ENCODE results near the gene TULP1.
A peak's percentile ranks its signal among the peaks of the same experiment; 100 is the strongest.

TULP1 gene

DNA sequence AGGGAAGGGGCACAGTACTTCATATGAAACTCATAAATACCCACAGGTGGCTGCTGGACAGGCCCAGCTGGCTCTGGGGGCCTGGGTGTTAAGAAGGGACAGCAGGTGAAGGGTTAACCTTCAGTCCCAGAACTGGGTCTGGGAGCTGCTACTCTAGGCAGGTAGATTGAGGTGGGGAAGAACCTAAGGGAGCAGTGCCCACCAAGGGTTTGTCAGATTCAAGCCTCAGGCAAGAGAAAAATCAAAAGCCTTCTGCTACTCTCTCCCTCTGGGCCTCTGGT, 38.9 kb downstream of the TULP1 start:
- Histone ChIP-seq H3K4me3 (ENCODE audit: low read length) (no peak overlapping the region), H3K27me3 (ENCODE audit: control insufficient read depth, insufficient read depth, low read length) (no peaks in the 10 kb centered on the region), H3K9ac (ENCODE audit: low read length) (no peak overlapping the region), H3K4me1 (ENCODE audit: control insufficient read depth, insufficient read depth, low read length) (peaks cover 4% of the 10 kb centered on the region), H3K36me3 (ENCODE audit: control insufficient read depth, insufficient read depth, low read length) (peaks cover 20% of the 10 kb centered on the region), H3K27ac (ENCODE audit: low read depth, low read length) (no peak overlapping the region)

DNA sequence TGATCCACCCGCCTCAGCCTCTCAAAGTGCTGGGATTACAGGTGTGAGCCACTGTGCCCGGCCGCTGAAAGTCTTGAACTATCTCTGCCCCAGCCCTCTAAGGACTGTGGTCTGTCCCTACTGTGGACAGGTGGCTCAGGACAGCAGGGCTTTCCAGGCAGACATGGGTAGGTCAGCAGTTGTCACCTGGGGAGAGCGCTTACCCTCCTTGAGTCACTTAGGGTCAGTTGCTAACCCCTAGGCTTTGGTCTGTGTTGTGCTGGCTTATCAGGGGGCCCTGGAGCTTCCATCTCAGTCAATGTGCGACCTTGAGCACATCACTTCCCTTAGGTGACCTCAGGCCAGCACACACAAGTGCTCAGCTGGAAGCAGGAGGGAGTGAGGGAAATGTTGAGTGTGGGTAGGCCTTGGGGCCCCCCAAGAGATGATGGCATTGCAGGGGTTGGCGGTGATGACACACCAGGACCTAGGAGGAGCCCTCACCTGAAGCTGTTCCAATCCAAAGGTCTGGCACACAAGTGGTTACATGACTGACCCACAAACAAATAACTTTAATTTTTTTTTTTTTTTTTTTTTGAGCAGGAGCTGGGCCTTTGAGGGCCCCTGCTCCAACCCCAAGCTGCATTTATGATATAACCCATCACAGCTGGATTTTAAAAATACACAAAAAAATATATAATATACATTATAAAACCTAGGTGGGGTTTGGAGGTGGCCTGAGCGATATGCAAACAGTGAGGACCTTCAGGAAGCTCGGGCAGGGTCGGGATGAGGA, 39.4 kb downstream of the TULP1 start:
- no peak overlapping the region for H3K4me3 ChIP-seq (ENCODE audit: low read length)
- H3K9ac ChIP-seq (ENCODE audit: low read length) = no peak overlapping the region
- H3K4me1 ChIP-seq (ENCODE audit: control insufficient read depth, insufficient read depth, low read length) = peaks cover 4% of the 10 kb centered on the region
- no peaks in the 10 kb centered on the region for H3K27me3 ChIP-seq (ENCODE audit: control insufficient read depth, insufficient read depth, low read length)
- no peak overlapping the region for H3K27ac ChIP-seq (ENCODE audit: low read depth, low read length)
- peaks cover 17% of the 10 kb centered on the region for H3K36me3 ChIP-seq (ENCODE audit: control insufficient read depth, insufficient read depth, low read length)

DNA sequence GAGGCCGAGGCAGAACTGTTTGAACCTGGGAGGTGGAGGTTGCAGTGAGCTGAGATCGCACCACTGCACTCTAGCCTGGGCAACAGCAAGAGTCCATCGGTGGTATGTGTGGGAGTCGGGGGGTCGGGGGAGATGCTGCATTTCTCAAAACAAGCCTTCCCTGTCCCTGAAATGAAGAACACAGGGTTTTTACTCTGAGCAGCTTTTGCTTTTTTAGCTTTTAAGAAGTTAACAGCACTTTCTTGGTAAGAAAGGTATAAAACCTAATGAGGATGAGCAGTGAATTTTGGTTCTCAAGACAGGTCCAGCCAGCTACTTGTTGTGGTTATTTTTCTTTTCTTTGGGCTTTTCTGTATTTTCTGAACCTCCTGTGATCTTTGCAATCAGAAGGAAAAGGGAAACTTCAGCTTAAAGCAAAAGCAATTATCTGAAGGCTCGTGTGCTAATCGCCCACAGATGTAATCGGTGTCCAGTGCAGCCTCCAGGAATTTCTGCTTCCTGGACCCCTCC, 40.8 kb downstream of the TULP1 start:
- peaks cover 17% of the 10 kb centered on the region for H3K36me3 ChIP-seq (ENCODE audit: control insufficient read depth, insufficient read depth, low read length)
- no peaks in the 10 kb centered on the region for H3K27me3 ChIP-seq (ENCODE audit: control insufficient read depth, insufficient read depth, low read length)
- peak overlapping the region; percentile 2 for H3K9ac ChIP-seq (ENCODE audit: low read length)
- peaks cover 4% of the 10 kb centered on the region for H3K4me1 ChIP-seq (ENCODE audit: control insufficient read depth, insufficient read depth, low read length)
- peak overlapping the region; percentile 51 for H3K27ac ChIP-seq (ENCODE audit: low read depth, low read length)
- no peak overlapping the region for H3K4me3 ChIP-seq (ENCODE audit: low read length)

GRCh38 chr6:35470663-35471120, 42.0 kb downstream of the TULP1 start:
- Histone ChIP-seq H3K27me3 (ENCODE audit: control insufficient read depth, insufficient read depth, low read length) (no peaks in the 10 kb centered on the region), H3K9ac (ENCODE audit: low read length) (peak overlapping the region; percentile 14), H3K36me3 (ENCODE audit: control insufficient read depth, insufficient read depth, low read length) (peaks cover 17% of the 10 kb centered on the region), H3K4me1 (ENCODE audit: control insufficient read depth, insufficient read depth, low read length) (peaks cover 4% of the 10 kb centered on the region), H3K4me3 (ENCODE audit: low read length) (peak overlapping the region; percentile 53), H3K27ac (ENCODE audit: low read depth, low read length) (peak overlapping the region; percentile 92)

DNA sequence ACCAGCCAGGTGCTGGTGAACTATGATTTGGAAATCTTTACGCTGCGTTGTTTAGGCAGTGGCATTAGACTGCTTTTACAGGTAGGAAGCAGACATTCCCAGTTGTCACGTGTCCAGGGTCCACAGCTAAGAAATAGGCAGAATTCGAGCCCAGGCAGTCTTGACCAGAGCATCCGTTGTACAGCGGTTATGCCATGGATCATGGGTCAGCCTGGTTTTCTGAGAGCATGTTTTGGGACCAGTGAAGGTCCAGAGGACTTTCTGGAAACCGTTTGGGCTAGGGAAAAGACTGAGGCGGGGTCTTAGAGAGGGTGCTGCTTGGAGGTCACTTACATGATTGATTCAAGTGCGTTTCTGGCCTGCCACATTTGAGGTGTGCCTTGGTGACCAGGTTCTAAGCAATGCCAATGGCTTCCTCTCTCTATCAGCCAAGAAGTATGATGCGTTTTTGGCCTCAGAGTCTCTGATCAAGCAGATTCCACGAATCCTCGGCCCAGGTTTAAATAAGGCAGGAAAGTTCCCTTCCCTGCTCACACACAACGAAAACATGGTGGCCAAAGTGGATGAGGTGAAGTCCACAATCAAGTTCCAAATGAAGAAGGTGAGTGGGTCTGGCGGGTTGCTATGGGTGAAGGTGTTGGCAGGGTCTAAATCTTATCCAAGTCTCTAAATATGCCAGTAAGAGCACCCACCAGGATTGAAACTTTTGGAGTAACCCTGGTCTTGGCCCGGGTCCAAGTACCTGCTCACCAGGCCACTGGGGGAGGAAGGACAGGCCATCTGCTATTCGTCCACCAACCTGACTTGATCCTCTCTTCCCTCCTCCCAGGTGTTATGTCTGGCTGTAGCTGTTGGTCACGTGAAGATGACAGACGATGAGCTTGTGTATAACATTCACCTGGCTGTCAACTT, 42.7 kb downstream of the TULP1 start:
- peaks cover 4% of the 10 kb centered on the region for H3K4me1 ChIP-seq (ENCODE audit: control insufficient read depth, insufficient read depth, low read length)
- peak overlapping the region; percentile 42 for H3K9ac ChIP-seq (ENCODE audit: low read length)
- peak overlapping the region; percentile 92 for H3K27ac ChIP-seq (ENCODE audit: low read depth, low read length)
- no peaks in the 10 kb centered on the region for H3K27me3 ChIP-seq (ENCODE audit: control insufficient read depth, insufficient read depth, low read length)
- H3K4me3 ChIP-seq (ENCODE audit: low read length) = peak overlapping the region; percentile 53
- H3K36me3 ChIP-seq (ENCODE audit: control insufficient read depth, insufficient read depth, low read length) = peaks cover 16% of the 10 kb centered on the region

DNA sequence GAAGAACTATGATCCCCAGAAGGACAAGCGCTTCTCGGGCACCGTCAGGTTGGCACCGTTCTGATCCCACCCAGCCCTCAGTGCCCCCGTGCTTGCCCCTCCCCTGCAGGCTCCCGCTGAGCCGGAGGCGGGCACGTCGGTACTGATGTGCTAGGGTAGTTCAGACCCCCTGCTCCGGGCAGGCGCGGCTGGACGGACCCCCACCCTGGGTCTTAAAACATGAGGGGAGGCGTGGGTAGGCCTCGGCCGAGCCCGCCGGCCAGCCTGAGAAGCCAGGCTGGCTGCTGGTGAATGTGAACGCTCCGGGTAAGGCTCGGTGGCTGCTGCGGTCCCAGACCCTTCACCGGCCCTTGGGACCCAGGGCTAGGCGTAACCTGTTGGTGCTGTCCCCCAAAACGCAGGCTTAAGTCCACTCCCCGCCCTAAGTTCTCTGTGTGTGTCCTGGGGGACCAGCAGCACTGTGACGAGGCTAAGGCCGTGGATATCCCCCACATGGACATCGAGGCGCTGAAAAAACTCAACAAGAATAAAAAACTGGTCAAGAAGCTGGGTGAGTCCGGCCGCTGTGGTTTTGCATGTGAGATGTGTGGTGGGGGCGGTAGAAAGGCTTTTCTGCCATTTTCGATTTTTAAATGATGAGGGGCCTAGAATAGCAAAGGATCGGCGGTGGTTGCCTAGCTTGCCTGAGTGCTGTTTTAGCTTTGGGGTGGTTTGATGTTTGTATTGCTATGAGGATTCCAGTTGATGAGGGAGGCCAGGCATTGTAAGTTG, 43.5 kb downstream of the TULP1 start:
- no peaks in the 10 kb centered on the region for H3K27me3 ChIP-seq (ENCODE audit: control insufficient read depth, insufficient read depth, low read length)
- H3K9ac ChIP-seq (ENCODE audit: low read length) = peak overlapping the region; percentile 92
- peaks cover 8% of the 10 kb centered on the region for H3K36me3 ChIP-seq (ENCODE audit: control insufficient read depth, insufficient read depth, low read length)
- H3K27ac ChIP-seq (ENCODE audit: low read depth, low read length) = peak overlapping the region; percentile 92
- H3K4me3 ChIP-seq (ENCODE audit: low read length) = peak overlapping the region; percentile 53
- H3K4me1 ChIP-seq (ENCODE audit: control insufficient read depth, insufficient read depth, low read length) = peaks cover 4% of the 10 kb centered on the region

DNA sequence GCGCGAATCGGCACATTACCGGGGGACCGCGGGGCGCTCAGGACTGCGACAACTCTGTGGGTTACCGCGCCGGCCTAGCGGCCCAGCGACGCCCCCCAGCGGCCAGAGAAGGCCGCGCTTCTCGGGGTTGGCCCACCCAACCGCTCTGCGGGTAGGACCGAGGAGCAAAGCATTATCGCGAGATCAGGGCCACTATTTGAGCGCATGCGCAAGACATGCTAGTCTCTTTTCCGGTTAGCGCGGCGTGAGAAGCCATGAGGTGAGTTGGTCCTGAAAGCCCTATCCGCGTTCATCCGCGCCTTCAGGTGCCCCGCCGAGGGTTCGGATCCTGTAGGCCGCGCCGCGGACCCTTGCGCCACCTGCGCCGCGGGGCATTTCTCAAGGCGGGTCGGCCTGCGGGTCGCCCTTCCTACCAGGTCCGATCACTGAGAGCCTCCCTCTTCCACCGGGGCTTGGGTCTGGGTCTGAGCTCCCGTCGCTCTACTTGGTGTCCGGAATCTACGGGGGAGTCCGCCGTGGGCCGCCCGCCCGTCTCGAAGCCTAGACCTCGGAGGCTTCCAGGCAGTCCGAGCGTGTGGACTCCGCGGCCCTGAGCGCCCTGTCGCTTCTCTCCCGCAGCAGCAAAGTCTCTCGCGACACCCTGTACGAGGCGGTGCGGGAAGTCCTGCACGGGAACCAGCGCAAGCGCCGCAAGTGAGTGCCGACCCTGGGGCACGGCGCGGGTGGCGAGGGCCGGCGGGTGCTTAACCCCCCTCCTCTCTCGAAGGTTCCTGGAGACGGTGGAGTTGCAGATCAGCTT, 44.3 kb downstream of the TULP1 start, which contains the start of gene RPL10A:
Gene RPL10A, plus strand, starts transcription at position 221 of the 799 bp plus-strand sequence. Its CDS starts 34 bp downstream, at position 255.
- Histone ChIP-seq H3K36me3 (ENCODE audit: control insufficient read depth, insufficient read depth, low read length) (peaks cover 5% of the 10 kb centered on the region), H3K27ac (ENCODE audit: low read depth, low read length) (peak within 1 kb of the TSS; percentile 92), H3K4me3 (ENCODE audit: low read length) (peak within 1 kb of the TSS; percentile 53)

GRCh38 chr6:35465646-35466045, 47.0 kb downstream of the TULP1 start:
- no peak overlapping the region for H3K27ac ChIP-seq (ENCODE audit: low read depth, low read length)
- no peak overlapping the region for H3K9ac ChIP-seq (ENCODE audit: low read length)
- peaks cover 3% of the 10 kb centered on the region for H3K36me3 ChIP-seq (ENCODE audit: control insufficient read depth, insufficient read depth, low read length)
- H3K4me3 ChIP-seq (ENCODE audit: low read length) = no peak overlapping the region
- no peaks in the 10 kb centered on the region for H3K27me3 ChIP-seq (ENCODE audit: control insufficient read depth, insufficient read depth, low read length)
- peaks cover 4% of the 10 kb centered on the region for H3K4me1 ChIP-seq (ENCODE audit: control insufficient read depth, insufficient read depth, low read length)

More for the DNA sequence above, 44.3 kb downstream of the TULP1 start, which contains the start of gene RPL10A:
- peak within 1 kb of the TSS; percentile 92 for H3K9ac ChIP-seq (ENCODE audit: low read length)
- H3K4me1 ChIP-seq (ENCODE audit: control insufficient read depth, insufficient read depth, low read length) = peaks cover 4% of the 10 kb centered on the region
- H3K27me3 ChIP-seq (ENCODE audit: control insufficient read depth, insufficient read depth, low read length) = no peaks in the 10 kb centered on the region

DNA sequence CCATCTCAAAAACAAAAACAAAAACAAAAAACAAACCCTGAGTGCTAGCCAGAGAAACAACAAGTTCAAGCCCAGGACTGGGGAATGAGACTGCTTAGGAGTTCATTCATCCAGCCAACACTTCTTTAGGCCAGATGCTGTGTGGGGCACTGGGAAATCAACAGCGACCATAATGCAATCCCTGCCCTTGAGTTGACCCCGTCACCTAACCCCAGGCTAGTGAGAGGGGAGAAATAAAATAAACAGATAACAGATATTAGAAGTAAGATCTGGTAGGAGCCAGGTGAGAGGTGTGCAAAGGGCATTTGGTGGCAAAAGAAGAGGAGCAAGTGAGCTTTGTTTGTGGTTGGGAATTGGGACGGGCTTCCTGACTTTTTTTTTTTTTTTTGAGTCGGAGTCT, 49.4 kb downstream of the TULP1 start:
- no peak overlapping the region for H3K4me3 ChIP-seq (ENCODE audit: low read length)
- H3K4me1 ChIP-seq (ENCODE audit: control insufficient read depth, insufficient read depth, low read length) = no peaks in the 10 kb centered on the region
- H3K27me3 ChIP-seq (ENCODE audit: control insufficient read depth, insufficient read depth, low read length) = no peaks in the 10 kb centered on the region
- no peak overlapping the region for H3K9ac ChIP-seq (ENCODE audit: low read length)
- H3K36me3 ChIP-seq (ENCODE audit: control insufficient read depth, insufficient read depth, low read length) = peaks cover 6% of the 10 kb centered on the region
- no peak overlapping the region for H3K27ac ChIP-seq (ENCODE audit: low read depth, low read length)

GRCh38 chr6:35461270-35461669, 51.4 kb downstream of the TULP1 start:
- Histone ChIP-seq H3K27me3 (ENCODE audit: control insufficient read depth, insufficient read depth, low read length) (no peaks in the 10 kb centered on the region), H3K4me1 (ENCODE audit: control insufficient read depth, insufficient read depth, low read length) (no peaks in the 10 kb centered on the region), H3K4me3 (ENCODE audit: low read length) (no peak overlapping the region), H3K9ac (ENCODE audit: low read length) (no peak overlapping the region), H3K27ac (ENCODE audit: low read depth, low read length) (no peak overlapping the region), H3K36me3 (ENCODE audit: control insufficient read depth, insufficient read depth, low read length) (peaks cover 10% of the 10 kb centered on the region)

GRCh38 chr6:35457907-35458306, 54.8 kb downstream of the TULP1 start:
- no peak overlapping the region for H3K4me3 ChIP-seq (ENCODE audit: low read length)
- H3K36me3 ChIP-seq (ENCODE audit: control insufficient read depth, insufficient read depth, low read length) = peaks cover 10% of the 10 kb centered on the region
- H3K27me3 ChIP-seq (ENCODE audit: control insufficient read depth, insufficient read depth, low read length) = no peaks in the 10 kb centered on the region
- H3K27ac ChIP-seq (ENCODE audit: low read depth, low read length) = no peak overlapping the region
- H3K9ac ChIP-seq (ENCODE audit: low read length) = no peak overlapping the region
- peaks cover 4% of the 10 kb centered on the region for H3K4me1 ChIP-seq (ENCODE audit: control insufficient read depth, insufficient read depth, low read length)

All from rectal smooth muscle tissue (tissue), 1 donor.